ENCODE results near the gene SERF1B. TPM values are rescaled to one million over a fixed set of nuclear protein-coding genes. Genes with fewer than 3 reads are reported as not detected.
"Not testable (repeated sequence)": the region's sequence is repeated elsewhere in the genome, so short reads cannot be mapped to it uniquely, and the experiment has no call there.

The SERF1B gene
- total RNA-seq (2022) (23.7 and 30.8 TPM in 2 replicates), Bru-seq, nascent RNA (percentile 37 among the genes with signal in this experiment), BruChase-seq, experiment 1, labeled RNA remaining after a 6-hour chase (percentile 37 among the genes with signal in this experiment), BruChase-seq, experiment 2, labeled RNA remaining after a 2-hour chase (percentile 37 among the genes with signal in this experiment)
- long read RNA-seq, transcript SERF1B-202 (3 exons, 703 nt): major isoform, 37 of 46 reads
- long read RNA-seq, partial matches to known transcripts: 3 of 46 reads
- long read RNA-seq, other reads (novel, unspliced or antisense): 2 of 46 reads

- H3K27ac Mint-ChIP-seq (ENCODE audit: unreplicated experiment); DNase-seq; CTCF ChIA-PET; intact Hi-C loops (cut with micrococcal nuclease; ENCODE audit: unreplicated experiment); H3K4me1 Mint-ChIP-seq (ENCODE audit: low read depth, unreplicated experiment); BruUV-seq (replicated peaks); H3K9me3 Mint-ChIP-seq (ENCODE audit: low read depth, unreplicated experiment); H3K4me3 Mint-ChIP-seq (ENCODE audit: low read depth, unreplicated experiment); H3K36me3 Mint-ChIP-seq (ENCODE audit: insufficient read depth, unreplicated experiment); H3K27me3 Mint-ChIP-seq (ENCODE audit: unreplicated experiment): not testable (repeated sequence)
Measured at GRCh38 chr5:70025106-70025844, at the start of gene SERF1B. Gene SERF1B, plus strand, starts transcription at chr5:70025251. Its CDS starts 201 bp downstream, at chr5:70025452.

DNA sequence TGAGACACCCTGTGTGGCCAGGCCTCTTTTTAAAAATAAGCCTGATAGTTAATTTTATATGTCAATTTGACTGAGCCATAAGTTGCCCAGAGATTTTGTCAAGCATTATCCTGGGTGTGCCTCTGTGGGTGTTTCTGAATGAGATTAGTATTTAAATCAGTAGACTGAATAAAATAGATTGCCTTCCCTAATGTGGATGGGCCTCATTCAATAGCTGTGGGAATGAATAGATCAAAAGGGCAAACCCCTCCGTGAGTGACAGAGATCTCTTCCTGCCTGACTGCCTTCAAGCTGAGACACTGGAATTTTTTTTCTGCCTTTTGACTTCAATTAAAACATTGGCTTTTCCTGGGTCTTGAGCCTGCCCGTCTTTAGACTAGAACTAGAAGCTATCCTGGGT lies 33.3 kb upstream of the SERF1B start:
- not testable (repeated sequence) for H3K27ac Mint-ChIP-seq (ENCODE audit: unreplicated experiment)

DNA sequence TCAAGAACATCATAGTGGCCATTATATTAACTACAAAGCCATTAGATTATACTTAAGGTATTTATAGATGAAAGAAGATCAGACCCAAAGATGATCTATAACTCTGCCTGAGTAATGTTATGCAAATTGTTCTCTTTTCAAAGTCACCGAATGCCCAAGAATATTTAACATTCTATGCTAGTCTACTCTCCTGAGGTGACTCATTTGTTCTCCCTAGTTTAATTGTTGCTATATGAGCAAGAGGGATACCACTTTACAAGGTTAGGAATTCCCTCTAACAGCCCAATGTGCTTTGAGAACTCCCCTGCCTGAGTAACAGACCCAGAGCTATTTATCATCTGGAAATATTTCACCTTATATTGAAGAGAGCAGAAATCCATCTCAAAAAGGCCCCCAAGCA lies 29.5 kb upstream of the SERF1B start:
- H3K27me3 Mint-ChIP-seq (ENCODE audit: unreplicated experiment); H3K36me3 Mint-ChIP-seq (ENCODE audit: insufficient read depth, unreplicated experiment); H3K4me3 Mint-ChIP-seq (ENCODE audit: low read depth, unreplicated experiment); DNase-seq; CTCF ChIA-PET; H3K9me3 Mint-ChIP-seq (ENCODE audit: low read depth, unreplicated experiment); H3K4me1 Mint-ChIP-seq (ENCODE audit: low read depth, unreplicated experiment); BruUV-seq (replicated peaks); intact Hi-C loops (cut with micrococcal nuclease; ENCODE audit: unreplicated experiment); H3K27ac Mint-ChIP-seq (ENCODE audit: unreplicated experiment): not testable (repeated sequence)

More for the DNA sequence above, 33.3 kb upstream of the SERF1B start:
- BruUV-seq (replicated peaks); H3K4me1 Mint-ChIP-seq (ENCODE audit: low read depth, unreplicated experiment); DNase-seq; intact Hi-C loops (cut with micrococcal nuclease; ENCODE audit: unreplicated experiment); H3K27me3 Mint-ChIP-seq (ENCODE audit: unreplicated experiment); H3K36me3 Mint-ChIP-seq (ENCODE audit: insufficient read depth, unreplicated experiment); H3K9me3 Mint-ChIP-seq (ENCODE audit: low read depth, unreplicated experiment); H3K4me3 Mint-ChIP-seq (ENCODE audit: low read depth, unreplicated experiment); CTCF ChIA-PET: not testable (repeated sequence)

GRCh38 chr5:70020660-70021059 lies 4.4 kb upstream of the SERF1B start:
- DNase-seq; H3K27ac Mint-ChIP-seq (ENCODE audit: unreplicated experiment); H3K4me3 Mint-ChIP-seq (ENCODE audit: low read depth, unreplicated experiment); intact Hi-C loops (cut with micrococcal nuclease; ENCODE audit: unreplicated experiment); H3K9me3 Mint-ChIP-seq (ENCODE audit: low read depth, unreplicated experiment); H3K27me3 Mint-ChIP-seq (ENCODE audit: unreplicated experiment); CTCF ChIA-PET; H3K36me3 Mint-ChIP-seq (ENCODE audit: insufficient read depth, unreplicated experiment); H3K4me1 Mint-ChIP-seq (ENCODE audit: low read depth, unreplicated experiment); BruUV-seq (replicated peaks): not testable (repeated sequence)

- H3K36me3 Mint-ChIP-seq (ENCODE audit: insufficient read depth, unreplicated experiment); intact Hi-C loops (cut with micrococcal nuclease; ENCODE audit: unreplicated experiment); BruUV-seq (replicated peaks); H3K9me3 Mint-ChIP-seq (ENCODE audit: low read depth, unreplicated experiment); CTCF ChIA-PET; H3K27ac Mint-ChIP-seq (ENCODE audit: unreplicated experiment); H3K27me3 Mint-ChIP-seq (ENCODE audit: unreplicated experiment); H3K4me3 Mint-ChIP-seq (ENCODE audit: low read depth, unreplicated experiment); DNase-seq; H3K4me1 Mint-ChIP-seq (ENCODE audit: low read depth, unreplicated experiment): not testable (repeated sequence)
Measured at GRCh38 chr5:70025845-70026145, 744 bp downstream of the SERF1B start.

DNA sequence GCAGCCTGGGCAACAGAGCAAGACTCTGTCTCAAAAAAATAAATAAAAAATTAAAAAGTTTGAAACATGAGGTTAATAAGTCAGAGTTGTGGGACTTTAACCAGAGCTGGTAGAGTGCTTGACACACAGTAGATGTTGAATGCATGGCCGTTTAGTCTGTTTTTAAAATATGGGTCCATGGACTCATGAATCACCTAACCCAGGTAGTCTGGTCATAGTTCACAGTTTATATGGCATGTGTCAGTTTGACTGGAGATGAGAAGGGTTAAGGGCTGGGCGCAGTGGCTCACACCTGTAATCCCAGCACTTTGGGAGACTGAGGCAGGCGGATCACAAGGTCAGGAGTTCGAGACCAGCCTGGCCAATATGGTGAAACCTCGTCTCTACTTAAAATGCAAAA lies 6.2 kb downstream of the SERF1B start:
- CTCF ChIA-PET; BruUV-seq (replicated peaks); H3K27ac Mint-ChIP-seq (ENCODE audit: unreplicated experiment); H3K27me3 Mint-ChIP-seq (ENCODE audit: unreplicated experiment); H3K4me1 Mint-ChIP-seq (ENCODE audit: low read depth, unreplicated experiment); H3K4me3 Mint-ChIP-seq (ENCODE audit: low read depth, unreplicated experiment); H3K36me3 Mint-ChIP-seq (ENCODE audit: insufficient read depth, unreplicated experiment); H3K9me3 Mint-ChIP-seq (ENCODE audit: low read depth, unreplicated experiment); DNase-seq; intact Hi-C loops (cut with micrococcal nuclease; ENCODE audit: unreplicated experiment): not testable (repeated sequence)

DNA sequence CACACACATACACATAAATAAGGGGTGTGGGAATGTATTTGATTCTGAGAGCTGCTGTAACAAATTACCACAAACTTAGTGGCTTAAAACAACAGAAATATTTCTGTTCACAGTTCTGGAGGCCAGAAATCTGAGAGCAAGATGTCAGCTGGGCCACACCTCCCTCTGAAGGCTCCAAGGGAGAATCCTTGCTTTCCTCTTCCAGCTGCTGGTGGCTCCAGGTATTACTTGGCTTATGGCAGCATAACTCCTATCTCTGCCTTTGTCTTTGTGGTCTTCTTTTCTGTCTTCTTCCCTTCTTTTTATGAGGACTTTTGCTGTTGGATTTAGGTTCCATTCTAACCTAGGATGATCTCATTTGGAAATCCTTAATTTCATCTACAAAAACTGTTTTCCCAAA lies 16.4 kb downstream of the SERF1B start:
- H3K4me3 Mint-ChIP-seq (ENCODE audit: low read depth, unreplicated experiment); H3K4me1 Mint-ChIP-seq (ENCODE audit: low read depth, unreplicated experiment); CTCF ChIA-PET; DNase-seq; H3K36me3 Mint-ChIP-seq (ENCODE audit: insufficient read depth, unreplicated experiment); BruUV-seq (replicated peaks); H3K27me3 Mint-ChIP-seq (ENCODE audit: unreplicated experiment); intact Hi-C loops (cut with micrococcal nuclease; ENCODE audit: unreplicated experiment); H3K27ac Mint-ChIP-seq (ENCODE audit: unreplicated experiment); H3K9me3 Mint-ChIP-seq (ENCODE audit: low read depth, unreplicated experiment): not testable (repeated sequence)

GRCh38 chr5:70049790-70050142 lies 24.7 kb downstream of the SERF1B start:
- H3K4me1 Mint-ChIP-seq (ENCODE audit: low read depth, unreplicated experiment); H3K36me3 Mint-ChIP-seq (ENCODE audit: insufficient read depth, unreplicated experiment); H3K27ac Mint-ChIP-seq (ENCODE audit: unreplicated experiment); H3K9me3 Mint-ChIP-seq (ENCODE audit: low read depth, unreplicated experiment); CTCF ChIA-PET; BruUV-seq (replicated peaks); intact Hi-C loops (cut with micrococcal nuclease; ENCODE audit: unreplicated experiment); H3K4me3 Mint-ChIP-seq (ENCODE audit: low read depth, unreplicated experiment); DNase-seq; H3K27me3 Mint-ChIP-seq (ENCODE audit: unreplicated experiment): not testable (repeated sequence)

DNA sequence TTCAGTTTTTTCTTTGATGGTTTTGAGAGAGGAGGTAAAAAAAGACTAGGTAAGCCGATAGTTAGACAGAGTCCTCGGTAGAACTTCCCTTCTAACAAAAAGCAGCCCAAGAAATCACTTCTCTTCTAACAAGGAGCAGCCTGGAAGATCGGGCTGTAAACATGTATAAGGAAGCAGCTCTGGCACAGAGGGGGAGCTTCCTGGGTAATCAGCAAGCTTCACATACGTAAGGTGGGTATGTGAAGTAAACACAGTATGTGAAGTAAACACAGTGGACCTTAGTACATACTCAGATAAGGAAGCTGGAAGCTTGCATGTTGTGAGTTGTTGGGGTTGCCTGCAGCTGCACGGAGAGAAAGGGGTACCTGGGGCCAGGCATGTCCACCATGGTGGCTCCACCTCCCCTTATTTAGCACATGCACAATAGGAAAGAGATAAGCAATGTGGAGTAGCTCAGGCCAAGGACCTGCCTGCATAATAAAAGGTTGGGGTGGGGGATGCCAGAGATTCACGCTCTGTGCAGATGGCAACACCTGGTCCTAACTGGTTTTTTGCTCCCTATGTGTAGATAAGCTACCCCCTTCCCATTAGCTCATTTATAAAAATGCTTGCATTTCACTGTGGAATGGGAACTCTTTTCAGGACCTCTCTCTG lies 31.4 kb downstream of the SERF1B start:
- CTCF ChIA-PET; H3K36me3 Mint-ChIP-seq (ENCODE audit: insufficient read depth, unreplicated experiment); BruUV-seq (replicated peaks); H3K4me1 Mint-ChIP-seq (ENCODE audit: low read depth, unreplicated experiment); DNase-seq; H3K4me3 Mint-ChIP-seq (ENCODE audit: low read depth, unreplicated experiment); H3K27ac Mint-ChIP-seq (ENCODE audit: unreplicated experiment); H3K27me3 Mint-ChIP-seq (ENCODE audit: unreplicated experiment); intact Hi-C loops (cut with micrococcal nuclease; ENCODE audit: unreplicated experiment); H3K9me3 Mint-ChIP-seq (ENCODE audit: low read depth, unreplicated experiment): not testable (repeated sequence)

- H3K27me3 Mint-ChIP-seq (ENCODE audit: unreplicated experiment); H3K36me3 Mint-ChIP-seq (ENCODE audit: insufficient read depth, unreplicated experiment); H3K9me3 Mint-ChIP-seq (ENCODE audit: low read depth, unreplicated experiment); H3K4me3 Mint-ChIP-seq (ENCODE audit: low read depth, unreplicated experiment); H3K27ac Mint-ChIP-seq (ENCODE audit: unreplicated experiment); BruUV-seq (replicated peaks); DNase-seq; intact Hi-C loops (cut with micrococcal nuclease; ENCODE audit: unreplicated experiment); CTCF ChIA-PET; H3K4me1 Mint-ChIP-seq (ENCODE audit: low read depth, unreplicated experiment): not testable (repeated sequence)
Measured at GRCh38 chr5:70057140-70057539, 32.1 kb downstream of the SERF1B start.
